IMR-90 (cell line): ENCODE data around the gene MTMR3. TPM values are rescaled to one million over a fixed set of nuclear protein-coding genes. Genes with fewer than 3 reads are reported as not detected.

ENCODE experiments used
- ATAC-seq: fragments of 200-7000 bp; cut with Tn5 transposase; 2 replicates; pipeline ENCODE4 v1.9.1; 2020; ENCODE audit warnings: low read depth, mild to moderate bottlenecking, moderate library complexity
- BruUV-seq: library from RNA; stranded (reverse); fragments of 400-500 nt; replicated peaks from 2 replicates; lab custom pipeline; 2021; lab: Mats Ljungman, UMichigan
- CTCF ChIA-PET: fragments of 300-600 bp; formaldehyde crosslinking; extraction: SDS; loops from one replicate; lab custom pipeline; 2021; ENCODE audit warnings: antibody characterized with exemption; lab: Yijun Ruan, JAX
- POLR2A ChIA-PET: fragments of 300-600 bp; sonication (Branson Sonifier 250); formaldehyde crosslinking; loops from one replicate; lab custom pipeline; 2022; ENCODE audit warnings: antibody characterized with exemption; ENCODE audit not compliant: unreplicated experiment; lab: Charles Lee
- DNase-seq: peaks from one replicate; pipeline ENCODE4 v3.0.0; 2013
- H2AFZ ChIP-seq: replicated peaks from 2 replicates; pipeline ENCODE3; 2013; ENCODE audit warnings: low read length, mild to moderate bottlenecking; ENCODE audit not compliant: poor library complexity
- H2AK5ac ChIP-seq: 2 replicates; pipeline ENCODE4 v1.6.1; 2013; ENCODE audit warnings: low read depth, low read length, inconsistent platforms
- H2AK9ac ChIP-seq: replicated peaks from 2 replicates; pipeline ENCODE3; 2013; ENCODE audit warnings: mild to moderate bottlenecking, low read depth, low read length, moderate library complexity; ENCODE audit not compliant: poor library complexity
- H2BK120ac ChIP-seq: 2 replicates; pipeline ENCODE4 v1.6.1; 2013; ENCODE audit warnings: low read depth, low read length, inconsistent platforms
- H2BK15ac ChIP-seq: 3 replicates; pipeline ENCODE4 v1.6.1; 2013; ENCODE audit warnings: low read depth, low read length, inconsistent platforms
- H2BK20ac ChIP-seq: 2 replicates; pipeline ENCODE4 v1.6.1; 2013; ENCODE audit warnings: low read depth, mild to moderate bottlenecking, inconsistent platforms, low read length, moderate library complexity
- H2BK5ac ChIP-seq: 2 replicates; pipeline ENCODE4 v1.6.1; 2013; ENCODE audit warnings: mild to moderate bottlenecking, low read depth, low read length, inconsistent platforms; ENCODE audit not compliant: poor library complexity, severe bottlenecking
- H3K14ac ChIP-seq: replicated peaks from 2 replicates; pipeline ENCODE4 v1.6.1; 2013; ENCODE audit warnings: low read depth, low read length, inconsistent platforms
- H3K18ac ChIP-seq: 2 replicates; pipeline ENCODE4 v1.6.1; 2013; ENCODE audit warnings: low read depth, low read length, control low read depth
- H3K23ac ChIP-seq: 2 replicates; pipeline ENCODE4 v1.6.1; 2013; ENCODE audit warnings: low read depth, low read length, inconsistent platforms
- H3K27ac ChIP-seq: 2 replicates; pipeline ENCODE4 v1.5.1; 2013; ENCODE audit warnings: mild to moderate bottlenecking, control low read depth, low read length; ENCODE audit not compliant: insufficient read depth
- H3K27me3 ChIP-seq: 2 replicates; pipeline ENCODE4 v1.6.1; 2013; ENCODE audit warnings: low read length; ENCODE audit not compliant: control insufficient read depth, insufficient read depth
- H3K36me3 ChIP-seq: 2 replicates; pipeline ENCODE4 v1.6.1; 2013; ENCODE audit warnings: low read length, mixed read lengths; ENCODE audit not compliant: control insufficient read depth, insufficient read depth
- H3K4ac ChIP-seq: 2 replicates; pipeline ENCODE4 v1.6.1; 2013; ENCODE audit warnings: low read depth, low read length, inconsistent platforms
- H3K4me1 ChIP-seq: 2 replicates; pipeline ENCODE4 v1.6.1; 2013; ENCODE audit warnings: low read length, mixed read lengths; ENCODE audit not compliant: control insufficient read depth, insufficient read depth
- H3K4me2 ChIP-seq: 2 replicates; pipeline ENCODE4 v1.6.1; 2013; ENCODE audit warnings: low read depth, mild to moderate bottlenecking, control low read depth, low read length, moderate library complexity
- H3K4me3 ChIP-seq: 2 replicates; pipeline ENCODE4 v1.5.1; 2013; ENCODE audit warnings: low read depth, mild to moderate bottlenecking, control low read depth, low read length, moderate library complexity; ENCODE audit not compliant: insufficient read depth
- H3K56ac ChIP-seq: 2 replicates; pipeline ENCODE4 v1.6.1; 2013; ENCODE audit warnings: low read length, inconsistent platforms; ENCODE audit not compliant: insufficient read depth; ENCODE audit errors: extremely low read depth
- H3K79me1 ChIP-seq, 2 experiments: 2 replicates each; pipeline ENCODE4 v1.6.1; 2013; ENCODE audit warnings: low read length in 2 of 2, inconsistent platforms in 1 of 2, low read depth in 1 of 2
- H3K9ac ChIP-seq: 2 replicates; pipeline ENCODE4 v1.6.1; 2013; ENCODE audit warnings: low read depth, low read length, control low read depth
- H3K9me1 ChIP-seq: 2 replicates; pipeline ENCODE4 v1.6.1; 2013; ENCODE audit warnings: low read length, inconsistent platforms; ENCODE audit not compliant: insufficient read depth
- H3K9me3 ChIP-seq: 2 replicates; pipeline ENCODE4 v1.6.1; 2013; ENCODE audit warnings: low read length; ENCODE audit not compliant: control insufficient read depth, insufficient read depth
- H4K20me1 ChIP-seq: 2 replicates; pipeline ENCODE4 v1.6.1; 2013; ENCODE audit warnings: low read length, inconsistent platforms; ENCODE audit not compliant: insufficient read depth
- H4K5ac ChIP-seq: 2 replicates; pipeline ENCODE4 v1.6.1; 2013; ENCODE audit warnings: mild to moderate bottlenecking, low read depth, low read length, control low read depth
- H4K8ac ChIP-seq, 2 experiments: 2 replicates each; pipeline ENCODE4 v1.6.1; 2013; ENCODE audit warnings: low read depth in 2 of 2, low read length in 2 of 2, control low read depth in 1 of 2, inconsistent platforms in 1 of 2
- H4K91ac ChIP-seq: 2 replicates; pipeline ENCODE4 v1.6.1; 2013; ENCODE audit warnings: low read depth, low read length, inconsistent platforms; ENCODE audit not compliant: insufficient read depth
- CHD1 ChIP-seq: IDR thresholded peaks from 2 replicates; pipeline ENCODE4 v1.6.1; 2012; ENCODE audit warnings: low read depth, low read length, improper control_type of control experiment
- MAZ ChIP-seq: IDR thresholded peaks from 2 replicates; pipeline ENCODE4 v1.6.1; 2012; ENCODE audit warnings: low read depth, mild to moderate bottlenecking, low read length, improper control_type of control experiment, moderate library complexity, borderline replicate concordance
- MXI1 ChIP-seq: IDR thresholded peaks from 2 replicates; pipeline ENCODE4 v1.6.1; 2012; ENCODE audit warnings: low read depth, mild to moderate bottlenecking, low read length, moderate library complexity, borderline replicate concordance
- POLR2A ChIP-seq: IDR thresholded peaks from 2 replicates; pipeline ENCODE4 v1.6.1; 2012; ENCODE audit warnings: mild to moderate bottlenecking, low read depth, low read length
- RCOR1 ChIP-seq: IDR thresholded peaks from 2 replicates; pipeline ENCODE4 v1.6.1; 2012; ENCODE audit warnings: mild to moderate bottlenecking, low read length, improper control_type of control experiment; ENCODE audit not compliant: insufficient replicate concordance
- RFX5 ChIP-seq: IDR thresholded peaks from 2 replicates; pipeline ENCODE4 v1.8.0; 2012; ENCODE audit warnings: low read depth, mild to moderate bottlenecking, low read length, moderate library complexity
- USF2 ChIP-seq: fragments of 150-350 bp; IDR thresholded peaks from 2 replicates; pipeline ENCODE4 v1.6.1; 2017; ENCODE audit warnings: mild to moderate bottlenecking, antibody characterized with exemption, low read length, low read depth
- WGBS, 2 experiments: methylation state at CpG; one replicate each; pipeline versions ENCODE4 v1.1.5 to v1.1.7; 2013; ENCODE audit warnings: missing lambda C conversion rate in 2 of 2; ENCODE audit not compliant: insufficient read length in 1 of 2; ENCODE audit errors: extremely low coverage in 2 of 2; 5-methylcytosine and 5-hydroxymethylcytosine counted together
- dilution Hi-C: fragments of 300-500 bp; cut with HindIII; formaldehyde crosslinking; loops from one replicate; pipeline ENCODE4 v1.14.3; 2018; ENCODE audit warnings: low sequenced_read_pairs; ENCODE audit not compliant: unreplicated experiment
- in situ Hi-C: fragments of 300-500 bp; cut with MboI; formaldehyde crosslinking; loops from 3 replicates; pipeline ENCODE4 v1.14.3; 2019; ENCODE audit warnings: low sequenced_read_pairs, inconsistent platforms, mixed read lengths
- intact Hi-C: fragments of 100-400 bp; cut with micrococcal nuclease; formaldehyde crosslinking; loops from 2 replicates; pipeline ENCODE4 v1.10.0; 2022
- polyA plus RNA-seq, 3 experiments: library from polyadenylated mRNA; depleted of rRNA; stranded (reverse); fragments of >200 nt; gene quantifications; 2 replicates each; pipeline ENCODE4 v1.2.3, GENCODE V29; 2012; ENCODE audit warnings: low replicate concordance in 1 of 3
- total RNA-seq: library from RNA; depleted of rRNA; stranded (reverse); fragments of >200 nt; gene quantifications from 2 replicates; pipeline ENCODE4 v1.2.3, GENCODE V29; 2012
- TF ChIP-seq, protein P1 (sequence below): conservative IDR thresholded peaks from 2 replicates; pipeline ENCODE4 v1.5.1; 2012; ENCODE audit warnings: mild to moderate bottlenecking, low read depth, low read length, improper control_type of control experiment

Gene MTMR3
- total and polyA plus RNA-seq, 2 of the 4 experiments (the other 2 are of a cell fraction) = 21.3 to 29.4 TPM

DNA sequence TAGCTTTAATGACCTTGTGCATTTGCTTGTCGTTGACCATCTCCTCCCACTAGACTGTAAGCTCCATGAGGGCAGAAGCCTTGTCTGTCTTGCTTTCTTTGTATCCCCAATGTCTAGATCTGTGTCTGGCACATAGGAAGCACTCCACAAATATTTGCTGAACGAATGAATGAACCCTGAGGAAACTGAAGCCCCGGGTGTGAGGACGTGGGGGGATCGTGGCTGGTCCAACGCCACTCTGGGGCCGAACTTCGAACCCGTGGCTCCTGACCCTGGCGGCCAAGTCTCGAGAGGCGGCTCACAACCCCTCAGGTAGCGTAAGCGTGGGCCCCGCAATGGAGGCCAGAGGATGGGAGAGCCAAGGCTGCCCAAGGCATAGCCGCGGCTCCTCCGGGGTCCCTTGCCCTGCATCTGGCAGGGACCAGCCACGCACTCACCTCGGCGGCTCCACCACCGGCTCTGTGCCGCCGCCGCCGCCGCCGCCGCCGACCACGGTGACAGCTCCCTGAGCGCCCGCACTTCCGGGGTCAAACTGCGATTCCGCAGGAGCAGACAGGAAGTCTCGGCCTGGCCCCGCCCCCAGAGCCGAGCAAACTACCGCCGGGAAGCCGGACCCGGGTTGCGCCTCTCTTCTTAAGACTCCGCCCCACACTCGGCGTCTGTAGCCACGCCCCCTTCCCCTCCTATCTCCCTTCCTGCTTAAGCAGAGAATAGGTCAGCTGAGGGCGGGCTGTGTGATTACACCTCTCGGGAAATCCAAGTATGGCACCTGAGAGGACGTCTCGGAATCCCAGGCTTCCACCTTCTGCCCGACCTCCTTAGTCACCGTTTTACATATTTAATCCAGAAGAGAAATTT lies 45.0 kb upstream of the MTMR3 start, which contains the start of gene ASCC2:
Gene ASCC2, minus strand, starts transcription at position 534 of the 858 bp plus-strand sequence. CDS start 5,949 bp downstream, outside the sequence.
- intact Hi-C loops = loop anchor here (2.0 kb wide), 1 partner anchor 65 kb away; no protein-coding TSS in a partner anchor
- POLR2A ChIA-PET = no interaction called here
- ATAC-seq = peak; percentile 98

More for the DNA sequence above, 45.0 kb upstream of the MTMR3 start, which contains the start of gene ASCC2:
- in situ Hi-C loops (no loop called here), dilution Hi-C loops (no loop called here)
- Histone ChIP-seq H3K4me2 (peak within 1 kb of the TSS; percentile 99), H2BK5ac (peak within 1 kb of the TSS; percentile 66), H3K79me1 (peaks cover 30 to 47% of the 10 kb centered on the region in 2 experiments), H4K91ac (peak within 1 kb of the TSS; percentile 66), H3K9me1 (peaks cover 6% of the 10 kb centered on the region), H3K36me3 (peaks cover 10% of the 10 kb centered on the region), H4K8ac (peak within 1 kb of the TSS; percentile 87 to 97), H4K20me1 (no peaks in the 10 kb centered on the region; the same call in 1 of the 2 replicates), H4K5ac (peak within 1 kb of the TSS; percentile 44), H3K27me3 (no peaks in the 10 kb centered on the region), H3K14ac (peak within 1 kb of the TSS; percentile 93), H2AK5ac (peak within 1 kb of the TSS; percentile 76), H3K9ac (peak within 1 kb of the TSS; percentile 84), H2AFZ (peak within 1 kb of the TSS; percentile 96), H3K56ac (peak within 1 kb of the TSS; percentile 70), H3K4me3 (peak within 1 kb of the TSS; percentile 81), H3K27ac (peak within 1 kb of the TSS; percentile 60), H2AK9ac (peak within 1 kb of the TSS; percentile 86), H3K4ac (peak within 1 kb of the TSS; percentile 85), H3K4me1 (0 out of 2 replicates have a peak, but pooled peaks cover 2% of the 10 kb centered on the region), H2BK120ac (peak within 1 kb of the TSS; percentile 71), H2BK15ac (peak within 1 kb of the TSS; percentile 45; the same call in 2 of the 3 replicates), H3K23ac (peak within 1 kb of the TSS; percentile 95), H3K9me3 (no peaks in the 10 kb centered on the region), H2BK20ac (peak within 1 kb of the TSS; percentile 12; the same call in 1 of the 2 replicates), H3K18ac (peak within 1 kb of the TSS; percentile 17)
- CTCF ChIA-PET = no interaction called here
- WGBS, 2 experiments = 2% methylated on average over 23 of the region's 54 CpGs; no CpG with 5 or more reads in 1 of the 2 experiments
- peak; percentile 92 for DNase-seq
- BruUV-seq = no TSS peak
- TF ChIP-seq MXI1 (0 out of 2 replicates have a peak, but pooled peaks have one; percentile 34), USF2 (0 out of 2 replicates have a peak, but pooled peaks have one; percentile 35), POLR2A (peak; percentile 44; the same call in 1 of the 2 replicates), MAZ (peak; percentile 65; the same call in 1 of the 2 replicates), CHD1 (no peak), RCOR1 (no peak), RFX5 (no peak)
- TF ChIP-seq, protein P1, sequence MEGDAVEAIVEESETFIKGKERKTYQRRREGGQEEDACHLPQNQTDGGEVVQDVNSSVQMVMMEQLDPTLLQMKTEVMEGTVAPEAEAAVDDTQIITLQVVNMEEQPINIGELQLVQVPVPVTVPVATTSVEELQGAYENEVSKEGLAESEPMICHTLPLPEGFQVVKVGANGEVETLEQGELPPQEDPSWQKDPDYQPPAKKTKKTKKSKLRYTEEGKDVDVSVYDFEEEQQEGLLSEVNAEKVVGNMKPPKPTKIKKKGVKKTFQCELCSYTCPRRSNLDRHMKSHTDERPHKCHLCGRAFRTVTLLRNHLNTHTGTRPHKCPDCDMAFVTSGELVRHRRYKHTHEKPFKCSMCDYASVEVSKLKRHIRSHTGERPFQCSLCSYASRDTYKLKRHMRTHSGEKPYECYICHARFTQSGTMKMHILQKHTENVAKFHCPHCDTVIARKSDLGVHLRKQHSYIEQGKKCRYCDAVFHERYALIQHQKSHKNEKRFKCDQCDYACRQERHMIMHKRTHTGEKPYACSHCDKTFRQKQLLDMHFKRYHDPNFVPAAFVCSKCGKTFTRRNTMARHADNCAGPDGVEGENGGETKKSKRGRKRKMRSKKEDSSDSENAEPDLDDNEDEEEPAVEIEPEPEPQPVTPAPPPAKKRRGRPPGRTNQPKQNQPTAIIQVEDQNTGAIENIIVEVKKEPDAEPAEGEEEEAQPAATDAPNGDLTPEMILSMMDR = no peak
